Measurements from ENCODE around the gene LILRB2.

DNA sequence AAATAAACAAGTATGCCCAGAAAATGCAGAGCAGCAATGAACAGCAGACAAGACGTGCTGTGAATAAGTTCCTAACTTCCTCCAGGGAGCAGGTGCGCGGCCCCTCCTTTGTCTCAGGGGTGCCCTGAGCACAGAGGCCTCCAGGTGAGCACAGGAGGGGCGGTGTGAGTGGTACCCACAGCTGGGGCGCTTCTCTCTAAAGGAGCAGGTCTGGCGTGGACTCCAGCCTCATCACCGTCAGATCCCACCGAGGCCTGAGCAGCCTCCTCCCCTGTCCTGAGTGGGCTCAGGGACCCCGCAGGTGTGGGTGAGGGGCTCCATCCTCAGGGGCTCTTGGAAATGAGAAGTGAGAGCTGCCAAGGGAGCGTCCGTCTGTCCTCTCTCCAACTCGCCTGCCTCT is 28.9 kb upstream of the LILRB2 start:
- TF ChIP-seq EZH2 (IDR thresholded peaks at IDR 0.05) (no peak), POLR2AphosphoS5 (IDR thresholded peaks at IDR 0.05; ENCODE audit: borderline replicate concordance, low read depth, low read length) (no peak), FOXP2 (optimal IDR thresholded peaks at IDR 0.05; ENCODE audit: control extremely low read depth, extremely low read length, insufficient read depth) (no peak)

Measured in SK-N-MC (cell line).